GDM1 (cell line): ENCODE results near the gene PGM3.
"Not testable (repeated sequence)": the region's sequence is repeated elsewhere in the genome, so short reads cannot be mapped to it uniquely, and the experiment has no call there.

Experiments
- DNase-seq: peaks from one replicate; lab custom pipeline; 2025; lab: John Stamatoyannopoulos, UW

Gene PGM3

DNA sequence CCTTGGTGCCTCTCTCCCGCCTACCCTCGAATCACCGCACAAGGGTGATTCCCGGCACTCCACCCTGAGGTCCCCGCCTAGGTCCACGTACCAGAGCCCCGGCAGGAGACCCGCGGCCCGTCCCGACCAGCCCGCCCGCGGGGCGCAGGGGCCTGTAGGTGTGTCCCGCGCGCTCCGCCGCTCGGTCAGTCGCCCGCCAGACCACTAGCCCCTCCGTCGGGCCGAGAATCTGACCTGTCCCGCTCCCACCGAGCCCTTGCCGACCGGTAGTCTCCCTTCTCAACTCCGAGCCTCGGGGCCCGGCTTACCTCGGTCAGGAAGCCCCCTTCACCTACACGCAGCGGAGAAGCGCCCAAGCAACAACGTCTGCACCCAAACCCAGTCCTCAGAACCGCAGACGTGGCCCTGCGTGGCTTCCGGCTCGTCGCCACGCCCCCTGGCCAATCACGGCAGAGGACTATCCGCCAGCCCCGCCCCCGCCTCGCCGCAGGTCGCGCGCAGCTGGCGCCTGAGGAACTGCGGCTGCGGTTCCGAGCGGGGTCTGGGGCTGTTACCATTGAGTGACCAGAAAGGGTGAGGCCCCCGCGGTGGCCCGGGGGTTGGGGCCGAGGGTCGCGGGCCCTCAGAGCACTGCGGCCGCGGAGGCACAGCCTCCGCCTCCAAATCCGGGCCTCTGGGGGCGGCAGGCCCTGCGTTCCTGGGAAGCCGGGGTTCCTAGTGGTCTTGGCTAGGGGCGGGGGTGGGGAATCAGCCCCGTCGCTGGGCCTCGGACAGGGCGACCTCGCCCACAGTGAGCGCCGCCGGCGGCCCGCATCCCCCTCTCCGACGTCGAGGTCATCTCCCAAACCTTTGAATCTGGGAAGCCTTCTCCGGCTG is at the start of gene PGM3, which contains the start of gene RWDD2A:
PGM3 (minus strand) TSS at position 395 of the 876 bp plus-strand sequence. CDS start 2,253 bp downstream, outside the sequence.
RWDD2A (plus strand) TSS at position 487 of the 876 bp plus-strand sequence. CDS start 1,095 bp downstream, outside the sequence.
- DNase-seq: peak; percentile 67

- DNase-seq: no peak
Measured at GRCh38 chr6:83231146-83231545, 38.1 kb upstream of the PGM3 start.

DNA sequence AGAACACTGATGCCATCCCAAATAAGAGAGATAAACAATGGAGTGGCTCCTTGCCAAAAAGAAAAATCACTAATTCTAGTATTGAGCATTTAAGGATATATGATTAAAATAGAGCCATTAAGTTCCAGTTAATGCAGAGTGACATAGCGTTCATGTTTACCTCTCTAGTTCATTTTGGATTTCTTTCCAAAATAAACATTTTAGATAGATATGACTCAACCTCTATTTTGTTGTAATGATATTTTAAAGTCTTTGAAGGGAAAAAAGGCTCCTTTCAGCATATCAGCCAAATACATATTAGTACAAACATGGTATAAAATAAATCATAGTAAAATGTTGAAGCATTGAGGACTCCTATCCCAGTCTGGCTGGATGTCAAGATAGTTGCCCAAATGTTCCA is 33.5 kb upstream of the PGM3 start:
- no peak for DNase-seq

DNA sequence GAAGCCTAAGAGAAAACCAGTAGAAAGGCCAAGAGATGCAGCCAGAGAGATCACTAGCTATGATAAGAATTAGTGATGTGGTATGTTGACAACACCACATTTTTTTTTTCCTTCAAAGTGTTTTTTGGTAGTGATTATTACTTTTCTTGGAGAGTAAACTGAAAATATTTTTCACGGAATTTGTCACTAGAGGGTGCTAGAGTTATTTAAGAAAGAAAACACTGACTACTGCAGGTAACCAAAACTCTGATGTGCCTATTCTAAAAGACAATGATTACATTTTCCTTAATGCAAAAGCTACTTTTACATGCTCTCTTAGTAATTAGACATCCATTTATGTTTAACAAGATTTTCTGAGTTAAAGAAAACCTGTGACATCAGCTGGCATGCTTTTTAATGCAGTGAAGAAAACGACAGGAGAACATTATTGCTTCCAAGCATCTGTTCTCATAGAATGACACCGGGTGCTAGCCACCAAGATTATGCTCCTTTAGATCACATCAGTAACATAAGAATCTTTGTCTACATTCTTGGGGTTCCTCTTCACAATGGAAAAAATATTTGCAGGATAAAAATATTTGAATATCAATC is 28.9 kb upstream of the PGM3 start:
- no peak for DNase-seq

DNA sequence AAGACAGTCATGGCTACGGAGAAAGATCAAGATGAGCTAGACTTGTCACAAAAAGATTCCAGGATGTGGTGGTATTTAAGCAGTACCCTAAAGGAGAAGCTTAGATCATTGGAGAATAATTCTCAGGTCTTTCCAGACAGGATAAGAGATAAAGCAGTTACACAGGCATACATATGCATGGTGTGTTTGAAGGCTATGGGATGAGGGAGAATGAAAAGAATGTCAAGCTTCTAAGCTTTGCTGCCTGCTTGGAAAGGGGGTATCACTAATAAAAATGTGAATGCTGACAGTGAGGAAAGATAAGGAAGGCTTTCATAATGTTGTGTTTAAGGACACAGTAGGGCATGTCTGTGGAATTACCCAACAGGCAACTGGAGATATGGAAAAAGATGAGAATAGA is 28.2 kb upstream of the PGM3 start:
- DNase-seq: no peak

DNA sequence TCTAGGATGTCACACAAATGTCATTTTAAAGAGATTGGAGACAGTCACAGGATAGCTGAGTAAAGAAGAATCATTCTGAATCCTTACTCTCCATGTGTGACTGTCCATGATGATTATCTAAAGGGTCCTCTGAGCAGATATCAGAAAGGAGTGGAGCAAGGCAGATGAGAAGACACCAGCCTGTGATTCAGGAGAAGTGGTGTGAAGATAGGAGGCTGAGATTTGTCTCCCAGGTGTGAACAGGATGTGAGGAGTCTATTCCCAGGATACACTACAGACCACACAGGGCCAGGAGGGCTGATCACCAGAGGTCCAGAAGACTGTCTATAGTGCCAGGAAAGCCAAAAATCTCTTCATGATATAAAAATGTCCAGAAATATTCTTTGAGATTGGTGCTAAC is 27.1 kb upstream of the PGM3 start:
- DNase-seq: no peak

- DNase-seq: no peak
Measured at GRCh38 chr6:83218646-83219045, 25.6 kb upstream of the PGM3 start.

DNA sequence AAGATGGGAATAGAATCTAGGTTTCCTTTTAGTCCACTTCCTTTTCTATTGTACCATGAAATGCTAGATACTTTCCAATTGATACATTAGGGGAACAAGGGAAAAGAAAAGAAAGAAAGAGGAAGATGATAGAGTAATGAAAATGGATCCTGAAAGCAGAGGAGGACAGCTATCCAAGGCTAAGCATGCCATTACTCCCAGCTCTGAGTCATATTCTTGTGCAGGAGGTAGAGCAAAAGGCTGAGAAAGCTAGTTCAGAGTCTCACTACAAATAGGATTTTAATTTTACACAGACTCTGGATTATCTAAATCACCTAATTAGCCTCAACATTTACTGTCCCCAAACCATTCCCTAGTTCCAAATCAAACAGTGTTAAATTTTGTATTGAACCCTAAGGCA is 23.7 kb upstream of the PGM3 start:
- DNase-seq: no peak

- peak; percentile 30 for DNase-seq
Measured at GRCh38 chr6:83215131-83216047, 22.3 kb upstream of the PGM3 start.

DNA sequence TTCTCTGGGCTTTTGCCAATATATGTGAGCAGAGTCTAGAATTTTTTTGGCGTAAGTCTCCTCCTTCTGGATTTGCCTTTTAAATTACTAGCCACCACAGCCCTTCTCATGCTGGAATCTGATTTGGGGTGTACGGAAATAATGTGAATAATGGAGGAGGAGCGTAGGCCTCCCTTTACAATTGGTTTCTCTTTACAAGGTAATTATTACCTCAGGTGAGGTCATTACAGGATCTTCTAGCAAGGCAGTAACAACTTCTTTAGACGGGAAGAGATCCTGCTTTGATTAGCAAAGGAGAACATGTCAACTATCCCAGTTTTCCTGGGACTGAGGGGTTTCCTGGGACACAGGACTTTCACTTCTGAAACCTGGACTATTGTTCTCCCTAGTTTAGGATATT is 9.0 kb upstream of the PGM3 start:
- DNase-seq: no peak

DNA sequence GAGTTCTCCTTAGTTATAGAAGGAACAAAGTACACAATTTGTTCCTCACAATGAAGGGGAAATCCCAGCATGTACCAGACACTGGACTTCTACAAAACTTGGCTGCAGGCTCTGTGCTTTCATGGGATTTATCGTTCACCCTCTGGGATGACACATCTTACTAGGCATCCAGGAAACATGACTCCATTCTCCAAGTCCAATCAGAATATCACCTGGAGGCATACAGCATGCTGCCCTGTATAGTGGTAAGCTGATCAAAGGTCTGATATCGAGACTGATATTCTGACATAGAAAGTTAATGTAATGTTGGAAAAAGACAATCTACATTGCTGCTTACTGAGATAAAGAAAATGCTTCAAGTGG is 6.8 kb upstream of the PGM3 start:
- no peak for DNase-seq

DNA sequence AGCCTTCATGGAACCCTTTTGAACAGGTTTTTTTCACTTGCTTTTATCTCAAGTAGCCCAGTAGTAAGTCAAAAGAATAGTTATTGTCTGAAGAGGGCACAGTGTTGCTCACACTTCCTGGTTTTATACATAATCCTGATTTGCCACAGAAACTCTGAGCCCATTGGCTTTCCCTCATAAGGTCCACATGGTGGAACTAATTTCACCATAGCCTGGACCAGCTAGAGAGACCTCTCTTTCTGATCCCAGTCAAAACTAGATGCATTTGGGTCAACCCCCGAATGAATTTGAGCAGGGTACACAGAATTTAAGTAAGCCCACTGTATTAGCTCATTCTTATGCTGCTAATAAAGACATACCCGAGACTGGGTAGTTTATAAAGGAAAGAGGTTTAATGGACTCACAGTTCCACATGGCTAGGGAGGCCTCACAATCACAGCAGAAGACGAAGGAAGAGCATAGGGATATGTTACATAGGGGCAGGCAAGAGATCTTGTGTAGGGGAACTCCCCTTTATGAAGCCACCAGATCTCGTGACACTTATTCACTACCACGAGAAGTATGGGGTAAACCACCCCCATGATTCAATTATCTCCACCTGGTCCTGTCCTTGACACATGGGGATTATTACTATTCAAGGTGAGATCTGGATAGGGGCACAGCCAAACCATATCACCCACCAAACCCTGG is 6.3 kb upstream of the PGM3 start:
- no peak for DNase-seq

- DNase-seq: no peak
Measured at GRCh38 chr6:83198486-83199172, 5.6 kb upstream of the PGM3 start.

- no peak for DNase-seq
Measured at GRCh38 chr6:83193747-83194566, 892 bp upstream of the PGM3 start.

- DNase-seq: no peak
Measured at GRCh38 chr6:83192456-83192855, 609 bp downstream of the PGM3 start.

DNA sequence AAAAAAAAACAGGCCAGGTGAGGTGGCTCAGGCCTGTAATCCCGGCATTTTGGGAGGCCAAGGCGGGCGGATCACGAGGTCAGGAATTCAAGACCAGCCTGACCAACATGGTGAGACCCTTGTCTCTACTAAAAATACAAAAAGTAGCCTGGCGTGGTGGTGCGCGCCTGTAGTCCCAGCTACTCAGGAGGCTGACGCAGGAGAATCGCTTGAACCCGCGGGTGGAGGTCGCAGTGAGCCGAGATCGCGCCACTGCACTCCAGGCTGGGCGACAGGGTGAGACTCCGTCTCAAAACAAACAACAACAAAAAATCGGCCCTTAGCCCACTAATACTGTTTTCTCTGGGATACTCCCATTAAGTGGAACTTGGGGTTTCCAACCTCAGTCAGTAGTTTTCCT is 1.1 kb downstream of the PGM3 start:
- DNase-seq: not testable (repeated sequence)

DNA sequence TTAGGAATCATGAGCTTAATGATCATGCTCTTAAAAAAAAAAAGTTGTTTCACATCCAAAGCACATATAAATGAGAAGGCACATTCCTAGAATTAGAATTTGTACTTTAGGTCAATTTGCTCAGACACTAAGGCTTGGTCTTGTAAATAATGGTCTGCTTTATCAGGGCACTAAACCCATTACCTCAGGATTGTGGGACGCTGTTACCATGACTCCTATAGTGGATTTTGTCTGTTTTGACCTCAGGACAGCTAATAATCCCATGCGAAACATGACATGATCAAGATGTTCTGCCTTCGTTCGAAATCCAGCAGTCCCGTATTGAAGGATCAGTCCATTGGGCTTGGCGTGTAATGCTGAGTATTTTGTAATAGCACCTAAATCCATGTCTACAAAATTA is 2.4 kb downstream of the PGM3 start:
- no peak for DNase-seq

GRCh38 chr6:83188501-83188900 is 4.6 kb downstream of the PGM3 start:
- no peak for DNase-seq

DNA sequence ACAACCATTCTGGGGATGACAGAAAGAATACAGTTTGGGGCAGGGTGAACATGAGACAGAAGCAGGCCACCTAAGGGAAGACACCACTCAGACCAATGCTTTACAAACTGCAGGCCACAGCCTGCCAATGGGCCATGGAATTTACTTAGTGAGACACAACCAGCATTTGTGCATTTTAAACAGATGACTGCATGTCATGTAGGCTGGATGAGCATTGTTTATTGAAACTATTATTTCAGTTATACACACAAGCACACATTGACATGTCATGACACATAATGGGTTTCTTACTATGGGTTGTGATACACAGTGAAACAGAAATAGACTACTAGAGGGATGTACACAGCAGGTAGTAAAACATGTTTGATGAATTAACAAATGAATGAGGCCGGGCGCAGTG is 8.0 kb downstream of the PGM3 start:
- no peak for DNase-seq

DNA sequence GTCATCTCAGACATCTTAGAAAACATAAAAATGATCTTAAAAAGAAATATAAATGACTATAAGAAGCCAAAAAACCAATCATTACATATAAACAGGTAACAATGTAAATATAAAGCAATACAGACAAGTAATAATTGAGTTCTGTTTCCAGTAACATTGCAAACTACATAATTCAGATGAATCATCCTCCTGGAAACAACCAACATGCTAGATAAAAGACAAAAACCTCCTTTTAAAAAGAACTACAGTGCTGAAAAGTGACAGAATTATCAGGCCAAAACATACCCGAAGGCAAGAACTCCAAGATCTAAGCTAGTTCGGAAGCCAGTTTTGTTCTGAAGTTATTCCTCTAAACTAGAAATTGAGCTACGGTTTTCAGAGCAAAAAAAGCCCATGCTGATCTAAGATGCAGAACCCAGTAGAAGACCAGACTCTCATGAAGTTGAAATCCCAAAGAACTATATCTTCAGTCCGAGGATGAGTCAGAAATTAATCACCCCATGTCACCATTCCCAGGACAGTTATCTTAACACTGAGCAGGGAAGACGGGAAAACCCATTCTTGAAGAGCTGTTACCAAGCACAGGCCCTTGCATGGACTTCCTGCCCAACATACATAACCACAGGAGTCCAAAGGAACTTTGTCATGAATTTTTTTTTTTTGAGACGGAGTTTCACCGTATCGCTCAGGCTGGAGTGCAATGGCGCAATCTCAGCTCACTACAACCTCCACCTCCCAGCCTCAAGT is 9.8 kb downstream of the PGM3 start:
- no peak for DNase-seq
